ENCODE data around the gene KCNJ3. TPM values are rescaled to one million over a fixed set of nuclear protein-coding genes. Genes with fewer than 3 reads are reported as not detected.
"Not testable (repeated sequence)": the region's sequence is repeated elsewhere in the genome, so short reads cannot be mapped to it uniquely, and the experiment has no call there.

The KCNJ3 gene
- total and polyA plus RNA-seq, 2 experiments from 2014 or later, result not detected

DNA sequence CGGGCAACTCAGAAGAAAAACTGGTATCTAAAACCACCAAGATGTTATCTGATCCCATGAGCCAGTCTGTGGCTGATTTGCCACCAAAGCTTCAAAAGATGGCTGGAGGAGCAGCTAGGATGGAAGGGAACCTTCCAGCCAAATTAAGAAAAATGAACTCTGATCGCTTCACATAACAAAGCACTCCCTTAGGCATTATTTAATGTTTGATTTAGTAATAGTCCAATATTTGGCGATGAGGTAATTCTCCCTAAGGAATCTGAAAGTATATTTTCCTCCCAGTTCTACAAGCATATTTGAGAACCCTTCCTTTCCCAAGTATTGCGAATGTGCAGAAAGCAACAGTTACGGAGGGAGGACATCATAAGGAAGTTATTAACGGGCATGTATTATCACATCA is 156.6 kb downstream of the KCNJ3 start:
- H3K4me3 ChIP-seq, result no peak overlapping the region
- no peaks in the 10 kb centered on the region for H3K79me2 ChIP-seq (ENCODE audit: insufficient read depth)
- no peaks in the 10 kb centered on the region for H3K9me2 ChIP-seq (ENCODE audit: insufficient read depth)
- H3F3A ChIP-seq (ENCODE audit: insufficient read depth), result no peaks in the 10 kb centered on the region
- no peaks in the 10 kb centered on the region for H3K9me3 ChIP-seq (ENCODE audit: low read depth)
- no peaks in the 10 kb centered on the region for H3K27me3 ChIP-seq (replicated peaks; ENCODE audit: insufficient read depth)
- H2AFZ ChIP-seq, result no peak overlapping the region
- TF ChIP-seq EZH2phosphoT487 (IDR thresholded peaks at IDR 0.05; ENCODE audit: insufficient read depth, low read depth) (no peak), EZH2 (IDR thresholded peaks at IDR 0.05; ENCODE audit: insufficient read depth, poor library complexity, severe bottlenecking) (no peak)
- DNase-seq, result no peak
- no peak overlapping the region for H3K9ac ChIP-seq
- no peak overlapping the region for H3K27ac ChIP-seq
- H3K4me1 ChIP-seq (ENCODE audit: insufficient read depth), result no peaks in the 10 kb centered on the region
- no peak overlapping the region for H3K4me2 ChIP-seq (ENCODE audit: unreplicated experiment)
- H3K36me3 ChIP-seq (ENCODE audit: low read depth), result no peaks in the 10 kb centered on the region
- WGBS, 2 experiments (ENCODE audit: low coverage in 1 of 2, low lambda C conversion rate in 2 of 2, missing lambda C conversion rate in 2 of 2), result 35 to 38% methylated on average over 6 of the region's 6 CpGs
- in situ Hi-C loops (cut with MboI), result no loop called here
- H4K20me1 ChIP-seq (ENCODE audit: insufficient read depth), result no peaks in the 10 kb centered on the region

GRCh38 chr2:154867151-154867550 is 168.7 kb downstream of the KCNJ3 start:
- H3K79me2 ChIP-seq (ENCODE audit: insufficient read depth); H3K9me2 ChIP-seq (ENCODE audit: insufficient read depth); H3K9me3 ChIP-seq (ENCODE audit: low read depth); H3K4me3 ChIP-seq; H4K20me1 ChIP-seq (ENCODE audit: insufficient read depth); H3K27me3 ChIP-seq (replicated peaks; ENCODE audit: insufficient read depth); H2AFZ ChIP-seq; DNase-seq; H3F3A ChIP-seq (ENCODE audit: insufficient read depth); H3K36me3 ChIP-seq (ENCODE audit: low read depth); H3K4me2 ChIP-seq (ENCODE audit: unreplicated experiment); H3K27ac ChIP-seq; H3K4me1 ChIP-seq (ENCODE audit: insufficient read depth); H3K9ac ChIP-seq; in situ Hi-C loops (cut with MboI): not testable (repeated sequence)
- 14 to 19% methylated on average over 4 of the region's 4 CpGs for WGBS, 2 experiments (ENCODE audit: low coverage in 1 of 2, low lambda C conversion rate in 2 of 2, missing lambda C conversion rate in 2 of 2)

DNA sequence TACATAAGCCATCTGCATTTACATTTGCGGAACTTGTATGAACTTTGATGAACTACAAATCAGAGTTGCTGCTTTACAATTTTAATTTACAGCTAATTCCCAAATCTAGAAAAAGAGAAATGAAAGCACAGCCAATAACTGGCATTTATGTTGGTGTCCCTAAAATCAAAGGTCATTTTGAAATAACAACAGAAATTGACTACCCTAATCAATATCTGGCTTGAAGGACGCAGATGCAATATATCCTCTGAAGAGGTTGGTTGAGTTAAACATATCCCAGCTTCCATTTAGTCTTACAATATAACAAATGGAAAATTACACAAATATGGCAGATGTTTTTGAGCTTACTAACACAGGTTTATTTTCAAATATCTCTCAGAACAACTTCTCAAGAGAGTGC is 177.5 kb downstream of the KCNJ3 start:
- Histone ChIP-seq H3K9me3 (ENCODE audit: low read depth) (no peaks in the 10 kb centered on the region), H3K27me3 (replicated peaks; ENCODE audit: insufficient read depth) (no peaks in the 10 kb centered on the region), H3K9me2 (ENCODE audit: insufficient read depth) (no peaks in the 10 kb centered on the region), H3K27ac (no peak overlapping the region), H3F3A (ENCODE audit: insufficient read depth) (no peaks in the 10 kb centered on the region), H4K20me1 (ENCODE audit: insufficient read depth) (no peaks in the 10 kb centered on the region), H3K79me2 (ENCODE audit: insufficient read depth) (no peaks in the 10 kb centered on the region), H2AFZ (no peak overlapping the region), H3K9ac (no peak overlapping the region), H3K4me3 (no peak overlapping the region), H3K4me2 (ENCODE audit: unreplicated experiment) (no peak overlapping the region), H3K36me3 (ENCODE audit: low read depth) (no peaks in the 10 kb centered on the region), H3K4me1 (ENCODE audit: insufficient read depth) (no peaks in the 10 kb centered on the region)
- in situ Hi-C loops (cut with MboI), result no loop called here
- DNase-seq, result no peak
- TF ChIP-seq EZH2 (IDR thresholded peaks at IDR 0.05; ENCODE audit: insufficient read depth, poor library complexity, severe bottlenecking), result no peak
- TF ChIP-seq EZH2phosphoT487 (IDR thresholded peaks at IDR 0.05; ENCODE audit: insufficient read depth, low read depth), result no peak
- whole genome bisulfite sequencing, 2 experiments (ENCODE audit: low coverage in 1 of 2, low lambda C conversion rate in 2 of 2, missing lambda C conversion rate in 2 of 2), result 27 to 30% methylated on average over 2 of the region's 2 CpGs

DNA sequence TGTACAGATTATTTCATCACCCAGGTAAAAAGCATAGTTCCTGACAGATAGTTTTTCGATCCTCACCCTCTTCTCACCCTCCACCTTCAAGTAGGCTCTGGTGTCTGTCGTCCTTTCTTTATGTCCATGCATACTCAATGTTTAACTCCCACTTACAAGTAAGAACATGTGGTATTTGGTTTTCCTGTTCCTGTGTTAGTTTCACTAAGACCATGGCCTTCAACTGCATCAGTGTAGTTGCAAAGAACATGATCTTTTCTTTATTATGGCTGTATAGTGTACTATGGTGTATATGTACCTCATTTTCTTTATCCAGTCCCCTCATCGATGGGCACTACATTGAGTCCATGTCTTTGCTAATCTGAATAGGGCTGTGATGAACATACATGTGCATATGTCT is 184.2 kb downstream of the KCNJ3 start:
- Histone ChIP-seq H3K36me3 (ENCODE audit: low read depth) (no peaks in the 10 kb centered on the region), H3K27ac (no peak overlapping the region), H3K79me2 (ENCODE audit: insufficient read depth) (no peaks in the 10 kb centered on the region), H3K27me3 (replicated peaks; ENCODE audit: insufficient read depth) (no peaks in the 10 kb centered on the region), H3K4me3 (no peak overlapping the region), H3F3A (ENCODE audit: insufficient read depth) (no peaks in the 10 kb centered on the region), H2AFZ (no peak overlapping the region), H3K9me2 (ENCODE audit: insufficient read depth) (no peaks in the 10 kb centered on the region), H4K20me1 (ENCODE audit: insufficient read depth) (no peaks in the 10 kb centered on the region), H3K9ac (no peak overlapping the region), H3K9me3 (ENCODE audit: low read depth) (no peaks in the 10 kb centered on the region), H3K4me1 (ENCODE audit: insufficient read depth) (no peaks in the 10 kb centered on the region), H3K4me2 (ENCODE audit: unreplicated experiment) (no peak overlapping the region)
- in situ Hi-C loops (cut with MboI), result no loop called here
- TF ChIP-seq EZH2phosphoT487 (IDR thresholded peaks at IDR 0.05; ENCODE audit: insufficient read depth, low read depth) (no peak), EZH2 (IDR thresholded peaks at IDR 0.05; ENCODE audit: insufficient read depth, poor library complexity, severe bottlenecking) (no peak)
- WGBS, 2 experiments (ENCODE audit: low coverage in 1 of 2, low lambda C conversion rate in 2 of 2, missing lambda C conversion rate in 2 of 2), result 28 to 31% methylated on average over 3 of the region's 3 CpGs
- no peak for DNase-seq

GRCh38 chr2:154886316-154886715 is 187.8 kb downstream of the KCNJ3 start:
- Histone ChIP-seq H3K79me2 (ENCODE audit: insufficient read depth) (no peaks in the 10 kb centered on the region), H2AFZ (no peak overlapping the region), H3K9me3 (ENCODE audit: low read depth) (no peaks in the 10 kb centered on the region), H4K20me1 (ENCODE audit: insufficient read depth) (no peaks in the 10 kb centered on the region), H3K4me3 (no peak overlapping the region), H3K9me2 (ENCODE audit: insufficient read depth) (no peaks in the 10 kb centered on the region), H3K36me3 (ENCODE audit: low read depth) (no peaks in the 10 kb centered on the region), H3K4me1 (ENCODE audit: insufficient read depth) (no peaks in the 10 kb centered on the region), H3K4me2 (ENCODE audit: unreplicated experiment) (no peak overlapping the region), H3K27ac (no peak overlapping the region), H3F3A (ENCODE audit: insufficient read depth) (no peaks in the 10 kb centered on the region), H3K9ac (no peak overlapping the region), H3K27me3 (replicated peaks; ENCODE audit: insufficient read depth) (no peaks in the 10 kb centered on the region)
- in situ Hi-C loops (cut with MboI), result no loop called here
- TF ChIP-seq EZH2 (IDR thresholded peaks at IDR 0.05; ENCODE audit: insufficient read depth, poor library complexity, severe bottlenecking) (no peak), EZH2phosphoT487 (IDR thresholded peaks at IDR 0.05; ENCODE audit: insufficient read depth, low read depth) (no peak)
- WGBS, 2 experiments (ENCODE audit: low coverage in 1 of 2, low lambda C conversion rate in 2 of 2, missing lambda C conversion rate in 2 of 2), result 27 to 37% methylated on average over 5 of the region's 5 CpGs
- DNase-seq, result no peak
